Pulmonary artery endothelial cell (primary cell): ENCODE measurements around the gene BHLHA9. TPM values are rescaled to one million over a fixed set of nuclear protein-coding genes. Genes with fewer than 3 reads are reported as not detected.
"Not testable (repeated sequence)": the region's sequence is repeated elsewhere in the genome, so short reads cannot be mapped to it uniquely, and the experiment has no call there.

Experiments used
- DNase-seq: peaks from one replicate; pipeline ENCODE4 v3.0.0-alpha.2; 2011; ENCODE audit warnings: low read depth, low spot score
- total RNA-seq: library from RNA; depleted of rRNA; stranded (reverse); fragments of >200 nt; gene quantifications from 2 replicates; pipeline ENCODE4 v1.2.3, GENCODE V29; 2014

Gene BHLHA9
- total RNA-seq, result not detected in 2 replicates

- no peak for DNase-seq
Observed at GRCh38 chr17:1270210-1271029, at the start of gene BHLHA9. Gene BHLHA9 (plus strand): TSS chr17:1270444. CDS start chr17:1270564, 120 bp downstream.

- no peak for DNase-seq
Observed at GRCh38 chr17:1221209-1221608, 49.0 kb upstream of the BHLHA9 start.

- no peak for DNase-seq
Observed at GRCh38 chr17:1222321-1222720, 47.9 kb upstream of the BHLHA9 start.

GRCh38 chr17:1223662-1224061, 46.6 kb upstream of the BHLHA9 start:
- no peak for DNase-seq

- no peak for DNase-seq
Observed at GRCh38 chr17:1224330-1224729, 45.9 kb upstream of the BHLHA9 start.

- no peak for DNase-seq
Observed at GRCh38 chr17:1226308-1226707, 43.9 kb upstream of the BHLHA9 start.

GRCh38 chr17:1227365-1227764, 42.9 kb upstream of the BHLHA9 start:
- no peak for DNase-seq

GRCh38 chr17:1227917-1228780, 42.1 kb upstream of the BHLHA9 start:
- DNase-seq, result no peak

- DNase-seq, result no peak
Observed at GRCh38 chr17:1228781-1229348, 41.4 kb upstream of the BHLHA9 start.

- DNase-seq, result no peak
Observed at GRCh38 chr17:1229349-1229899, 40.8 kb upstream of the BHLHA9 start.

- DNase-seq, result no peak
Observed at GRCh38 chr17:1229900-1230501, 40.2 kb upstream of the BHLHA9 start.

GRCh38 chr17:1231456-1231855, 38.8 kb upstream of the BHLHA9 start:
- no peak for DNase-seq

- no peak for DNase-seq
Observed at GRCh38 chr17:1232331-1232730, 37.9 kb upstream of the BHLHA9 start.

GRCh38 chr17:1232786-1233185, 37.5 kb upstream of the BHLHA9 start:
- no peak for DNase-seq

GRCh38 chr17:1234455-1234854, 35.8 kb upstream of the BHLHA9 start:
- no peak for DNase-seq

- DNase-seq, result no peak
Observed at GRCh38 chr17:1237471-1237870, 32.8 kb upstream of the BHLHA9 start.

- no peak for DNase-seq
Observed at GRCh38 chr17:1239210-1239609, 31.0 kb upstream of the BHLHA9 start.

GRCh38 chr17:1240426-1240825, 29.8 kb upstream of the BHLHA9 start:
- not testable (repeated sequence) for DNase-seq

GRCh38 chr17:1241929-1242328, 28.3 kb upstream of the BHLHA9 start:
- no peak for DNase-seq

GRCh38 chr17:1244606-1245012, 25.6 kb upstream of the BHLHA9 start:
- DNase-seq, result no peak

GRCh38 chr17:1251866-1252608, 18.2 kb upstream of the BHLHA9 start:
- no peak for DNase-seq
